Measurements from ENCODE around the gene SYNPO2L. TPM values are rescaled to one million over a fixed set of nuclear protein-coding genes. Genes with fewer than 3 reads are reported as not detected.
"Not testable (repeated sequence)": the region's sequence is repeated elsewhere in the genome, so short reads cannot be mapped to it uniquely, and the experiment has no call there.

SYNPO2L gene
- total RNA-seq, 2 donors from 2014 or later: 0.08 TPM; not detected in 1

DNA sequence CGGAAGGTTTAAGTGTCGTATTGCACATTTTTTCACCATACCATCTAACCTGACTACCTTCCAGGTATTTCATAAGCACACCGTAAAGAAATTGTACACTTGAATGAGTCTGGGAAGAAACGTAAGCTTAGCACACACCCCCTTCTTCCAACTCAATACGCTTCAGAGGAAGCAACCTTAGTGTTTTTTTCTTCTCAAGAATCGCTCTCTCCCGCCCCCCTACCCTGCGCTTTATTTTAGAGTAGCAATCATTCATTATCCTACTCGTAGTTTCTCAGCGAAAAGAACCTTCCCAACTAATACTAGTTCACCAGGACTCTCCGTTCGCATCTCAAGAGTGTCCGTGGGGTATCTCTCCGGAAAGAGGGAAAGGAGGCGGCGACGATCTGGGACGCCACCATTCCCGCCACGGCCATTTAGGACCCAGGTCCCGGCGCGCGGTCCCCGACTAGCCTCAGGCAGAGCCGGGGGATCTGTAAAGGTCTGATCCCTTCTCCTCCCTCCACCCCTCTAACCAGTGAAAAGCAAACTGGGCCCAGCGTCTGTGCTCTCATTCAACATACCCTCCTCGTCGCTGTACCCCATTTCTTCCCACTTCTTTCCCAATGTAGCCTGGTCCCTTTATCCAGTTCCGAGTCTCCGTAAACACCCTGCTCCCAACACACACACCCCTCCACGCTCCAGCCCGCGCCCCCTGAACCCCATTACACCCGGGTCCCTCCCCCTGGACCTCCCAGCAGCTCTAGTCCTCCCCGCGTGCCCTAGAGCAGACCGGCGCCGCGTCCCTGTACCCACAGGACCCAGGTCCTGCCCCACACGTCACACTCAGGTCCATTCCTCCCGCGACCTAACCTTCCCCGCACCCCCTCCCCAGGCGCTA is 30.6 kb downstream of the SYNPO2L start:
- Mint-ChIP-seq H3K4me3 (peak overlapping the region; percentile 95), H3K36me3 (ENCODE audit: low read depth) (peaks cover 2% of the 10 kb centered on the region), H3K27ac (peak overlapping the region; percentile 97), H3K27me3 (no peaks in the 10 kb centered on the region), H3K4me1 (peaks cover 14% of the 10 kb centered on the region)
- no peaks in the 10 kb centered on the region for H3K9me3 ChIP-seq (ENCODE audit: control insufficient read depth, low read length, poor library complexity, severe bottlenecking)
- DNase-seq (peak in 1 of 3 donors; percentile 15), ATAC-seq (peak; percentile 63)

DNA sequence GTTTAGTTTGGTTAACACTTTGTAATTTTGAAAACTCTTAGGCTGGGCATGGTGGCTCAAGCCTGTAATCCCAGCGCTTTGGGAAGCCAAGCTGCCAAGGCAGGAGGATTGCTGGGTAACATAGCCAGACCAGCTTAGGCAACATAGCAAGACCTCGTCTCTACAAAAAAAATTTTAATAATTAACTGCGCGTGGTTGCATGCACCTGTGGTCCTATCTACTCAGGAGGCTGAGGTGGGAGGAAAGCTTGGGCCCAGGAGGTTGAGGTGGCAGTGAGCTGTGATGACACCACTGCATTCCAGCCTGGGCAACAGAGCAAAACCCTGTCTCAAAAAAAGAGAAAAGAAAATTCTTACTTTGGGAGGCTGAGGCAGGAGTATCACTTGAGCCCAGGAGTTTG is 32.8 kb downstream of the SYNPO2L start:
- H3K36me3 Mint-ChIP-seq (ENCODE audit: low read depth): peaks cover 2% of the 10 kb centered on the region
- H3K9me3 ChIP-seq (ENCODE audit: control insufficient read depth, low read length, poor library complexity, severe bottlenecking): no peaks in the 10 kb centered on the region
- no peaks in the 10 kb centered on the region for H3K27me3 Mint-ChIP-seq
- no peak overlapping the region for H3K4me3 Mint-ChIP-seq
- H3K4me1 Mint-ChIP-seq: peaks cover 14% of the 10 kb centered on the region
- no peak overlapping the region for H3K27ac Mint-ChIP-seq
- DNase-seq (no peak), ATAC-seq (no peak)

DNA sequence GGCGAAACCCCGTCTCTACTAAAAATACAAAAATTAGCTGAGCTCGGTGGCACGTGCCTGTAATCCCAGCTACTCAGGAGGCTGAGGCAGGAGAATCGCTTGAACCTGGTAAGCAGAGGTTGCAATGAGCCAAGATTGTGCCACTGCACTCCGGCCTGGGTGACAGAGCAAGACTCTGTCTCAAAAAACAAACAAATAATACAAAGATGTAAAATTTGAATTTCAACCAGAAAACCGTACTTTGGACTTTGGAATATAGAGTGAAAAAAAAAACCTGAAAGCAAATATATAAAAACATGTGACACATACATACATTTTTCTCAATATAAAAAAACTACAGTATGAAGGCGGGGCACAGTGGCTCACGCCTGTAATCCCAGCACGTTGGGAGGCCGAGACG is 34.9 kb downstream of the SYNPO2L start:
- not testable (repeated sequence) for H3K4me3 Mint-ChIP-seq; H3K27ac Mint-ChIP-seq; ATAC-seq; H3K36me3 Mint-ChIP-seq (ENCODE audit: low read depth); H3K9me3 ChIP-seq (ENCODE audit: control insufficient read depth, low read length, poor library complexity, severe bottlenecking); DNase-seq; H3K4me1 Mint-ChIP-seq; H3K27me3 Mint-ChIP-seq

DNA sequence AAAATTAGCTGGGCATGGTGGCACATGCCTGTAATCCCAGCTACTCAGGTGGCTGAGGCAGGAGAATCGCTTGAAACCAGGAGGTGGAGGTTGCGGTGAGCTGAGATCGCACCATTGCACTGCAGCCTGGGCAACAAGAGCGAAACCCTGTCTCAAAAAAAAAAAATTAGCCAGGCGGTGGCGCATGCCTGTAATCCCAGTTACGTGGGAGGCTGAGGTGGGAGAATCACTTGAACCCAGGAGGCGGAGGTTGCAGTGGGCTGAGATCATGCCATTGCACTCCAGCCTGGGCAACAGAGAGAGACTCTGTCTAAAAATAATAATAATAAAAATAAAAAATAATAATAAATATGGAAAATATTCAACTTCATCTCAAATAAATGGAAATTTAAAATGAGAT is 38.7 kb downstream of the SYNPO2L start:
- H3K36me3 Mint-ChIP-seq (ENCODE audit: low read depth); H3K27me3 Mint-ChIP-seq; H3K4me1 Mint-ChIP-seq: not testable (repeated sequence)

DNA sequence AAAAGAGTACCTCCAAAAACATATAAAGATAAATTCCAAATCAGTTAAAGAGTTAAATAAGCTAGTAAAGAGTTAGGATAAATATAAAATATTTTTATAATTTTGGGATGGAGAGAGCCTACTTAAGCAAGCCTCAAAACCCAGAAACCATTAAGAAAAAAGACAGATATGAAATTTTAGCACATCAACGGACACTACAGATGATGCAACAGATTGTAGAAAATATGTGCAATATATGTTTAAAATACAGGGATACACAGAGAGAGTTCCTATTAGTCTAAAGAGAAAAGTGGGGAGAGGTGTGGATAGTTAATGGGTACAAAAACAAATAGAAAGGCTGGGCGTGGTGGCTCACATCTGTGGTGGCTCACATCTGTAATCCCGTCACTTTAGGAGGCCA is 41.1 kb downstream of the SYNPO2L start:
- H3K27ac Mint-ChIP-seq: peak overlapping the region; percentile 63
- H3K4me3 Mint-ChIP-seq: no peak overlapping the region
- no peaks in the 10 kb centered on the region for H3K27me3 Mint-ChIP-seq
- DNase-seq: no peak
- H3K9me3 ChIP-seq (ENCODE audit: control insufficient read depth, low read length, poor library complexity, severe bottlenecking): no peaks in the 10 kb centered on the region
- ATAC-seq: no peak
- no peaks in the 10 kb centered on the region for H3K36me3 Mint-ChIP-seq (ENCODE audit: low read depth)
- H3K4me1 Mint-ChIP-seq: no peaks in the 10 kb centered on the region

More for the DNA sequence above, 38.7 kb downstream of the SYNPO2L start:
- not testable (repeated sequence) for H3K27ac Mint-ChIP-seq; H3K4me3 Mint-ChIP-seq; H3K9me3 ChIP-seq (ENCODE audit: control insufficient read depth, low read length, poor library complexity, severe bottlenecking); ATAC-seq; DNase-seq

DNA sequence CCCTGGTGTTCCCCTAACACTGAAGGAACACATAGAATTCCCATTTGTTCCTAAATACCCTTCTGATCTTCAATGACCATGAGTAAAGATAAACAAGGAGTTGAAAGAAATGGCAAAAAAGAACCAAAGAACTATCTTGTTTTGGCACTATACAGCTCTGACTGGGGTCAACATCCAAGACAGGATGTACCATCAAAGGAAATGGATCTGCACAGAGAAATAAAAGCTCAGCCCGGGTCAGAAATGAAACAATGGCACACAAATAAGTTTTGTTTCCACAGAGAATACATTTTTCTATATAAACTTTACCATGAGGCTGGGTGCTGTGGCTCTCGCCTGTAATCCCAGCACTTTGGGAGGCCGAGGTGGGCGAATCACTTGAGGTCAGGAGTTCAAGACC is 46.7 kb downstream of the SYNPO2L start:
- no peak overlapping the region for H3K27ac Mint-ChIP-seq
- H3K27me3 Mint-ChIP-seq: no peaks in the 10 kb centered on the region
- peaks cover 3% of the 10 kb centered on the region for H3K36me3 Mint-ChIP-seq (ENCODE audit: low read depth)
- no peak for DNase-seq
- H3K4me1 Mint-ChIP-seq: no peaks in the 10 kb centered on the region
- no peak overlapping the region for H3K4me3 Mint-ChIP-seq
- H3K9me3 ChIP-seq (ENCODE audit: control insufficient read depth, low read length, poor library complexity, severe bottlenecking): no peaks in the 10 kb centered on the region
- ATAC-seq: no peak

DNA sequence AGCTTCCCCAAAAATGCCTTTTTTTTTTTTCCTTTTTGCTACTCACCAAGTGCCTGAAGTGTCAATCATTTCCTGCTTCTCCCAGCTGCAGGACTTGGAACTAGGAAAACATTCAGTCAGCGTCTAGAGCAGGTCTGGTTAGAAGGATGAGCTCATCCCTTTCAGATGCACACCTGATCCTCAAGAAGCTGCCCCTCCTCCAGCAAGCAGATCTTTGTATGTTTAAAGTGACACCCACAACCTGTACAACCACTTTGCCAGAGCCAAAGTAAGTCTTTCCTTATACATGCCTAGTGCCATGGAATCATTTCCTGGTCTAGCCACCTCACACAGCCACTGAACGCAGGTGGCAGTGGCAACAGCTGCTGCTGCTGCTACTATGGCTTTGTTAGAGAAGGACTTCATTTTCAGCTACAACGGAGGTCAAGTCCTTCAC is 54.3 kb downstream of the SYNPO2L start:
- no peak overlapping the region for H3K4me3 Mint-ChIP-seq
- no peaks in the 10 kb centered on the region for H3K27me3 Mint-ChIP-seq
- no peaks in the 10 kb centered on the region for H3K9me3 ChIP-seq (ENCODE audit: control insufficient read depth, low read length, poor library complexity, severe bottlenecking)
- ATAC-seq (no peak), DNase-seq (no peak)
- H3K27ac Mint-ChIP-seq: no peak overlapping the region
- no peaks in the 10 kb centered on the region for H3K4me1 Mint-ChIP-seq
- peaks cover 3% of the 10 kb centered on the region for H3K36me3 Mint-ChIP-seq (ENCODE audit: low read depth)

DNA sequence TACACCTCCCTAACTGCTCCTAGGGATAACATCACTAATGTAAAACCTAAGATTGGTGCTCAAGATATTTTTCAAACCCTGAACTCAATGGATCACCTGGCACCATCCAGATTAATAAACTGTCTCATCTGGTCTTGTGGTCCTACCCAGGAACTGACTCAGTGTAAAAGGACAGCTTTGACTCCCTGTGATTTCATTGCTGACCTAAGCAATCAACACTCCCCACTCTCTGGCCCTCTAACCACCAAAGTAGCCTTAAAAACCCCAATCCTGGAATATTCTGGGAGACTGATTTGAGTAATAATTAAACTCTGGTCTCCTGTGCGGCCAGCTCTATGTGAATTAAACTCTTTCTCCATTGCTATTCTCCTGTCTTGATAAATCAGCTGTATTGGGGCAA is 58.5 kb downstream of the SYNPO2L start:
- no peak for ATAC-seq
- H3K36me3 Mint-ChIP-seq (ENCODE audit: low read depth): no peaks in the 10 kb centered on the region
- no peak for DNase-seq
- H3K4me3 Mint-ChIP-seq: no peak overlapping the region
- H3K27ac Mint-ChIP-seq: peak overlapping the region; percentile 49
- H3K27me3 Mint-ChIP-seq: no peaks in the 10 kb centered on the region
- H3K9me3 ChIP-seq (ENCODE audit: control insufficient read depth, low read length, poor library complexity, severe bottlenecking): no peaks in the 10 kb centered on the region
- no peaks in the 10 kb centered on the region for H3K4me1 Mint-ChIP-seq

Other genes starting within 250 kb of the SYNPO2L start
- 100 to 1,000 TPM in 1 of 2 donors, 10 to 100 TPM in 1; 94.9 to 117 TPM for gene ANXA7, start 242.0 kb downstream of the SYNPO2L start, total RNA-seq
- gene MSS51, start 222.5 kb downstream of the SYNPO2L start, total RNA-seq: 1 to 10 TPM; 2.2 to 2.6 TPM
- 10 to 100 TPM; 31.8 to 37.4 TPM for gene PPP3CB, start 160.0 kb downstream of the SYNPO2L start, total RNA-seq
- 1 to 10 TPM; 3.6 TPM for gene USP54, start 64.7 kb downstream of the SYNPO2L start, total RNA-seq
- not detected for gene MYOZ1, start 14.6 kb downstream of the SYNPO2L start, total RNA-seq
- gene AGAP5, start 42.1 kb upstream of the SYNPO2L start, total RNA-seq: 1 to 10 TPM; 7.7 to 8.2 TPM
- 10 to 100 TPM; 85.0 to 85.5 TPM for gene SEC24C, start 88.3 kb upstream of the SYNPO2L start, total RNA-seq
- gene CHCHD1, start 126.0 kb upstream of the SYNPO2L start, total RNA-seq: 1 to 10 TPM; 6.6 to 7.6 TPM
- gene ZSWIM8, start 129.6 kb upstream of the SYNPO2L start, total RNA-seq: 10 to 100 TPM; 71.7 to 74.7 TPM
- 10 to 100 TPM; 80.6 to 80.9 TPM for gene NDST2, start 155.6 kb upstream of the SYNPO2L start, total RNA-seq
- gene CAMK2G, start 218.5 kb upstream of the SYNPO2L start, total RNA-seq: 10 to 100 TPM; 52.6 to 59.6 TPM

Measured in T-helper 17 cell (primary cell).